ENCODE measurements around the gene RDH16.

- TF ChIP-seq CTCF (IDR thresholded peaks at IDR 0.05) (no peak), POLR2A (IDR thresholded peaks at IDR 0.05) (no peak)
Measured at GRCh38 chr12:56958422-56958821, 1.0 kb upstream of the RDH16 start.
